SHP77 (cell line): ENCODE data around the gene DGKI.
"Not testable (repeated sequence)": the region's sequence is repeated elsewhere in the genome, so short reads cannot be mapped to it uniquely, and the experiment has no call there.

ENCODE experiments used
- DNase-seq, 2 experiments: peaks; one replicate each; lab custom pipeline; 2025; lab: John Stamatoyannopoulos, UW

DGKI gene

DNA sequence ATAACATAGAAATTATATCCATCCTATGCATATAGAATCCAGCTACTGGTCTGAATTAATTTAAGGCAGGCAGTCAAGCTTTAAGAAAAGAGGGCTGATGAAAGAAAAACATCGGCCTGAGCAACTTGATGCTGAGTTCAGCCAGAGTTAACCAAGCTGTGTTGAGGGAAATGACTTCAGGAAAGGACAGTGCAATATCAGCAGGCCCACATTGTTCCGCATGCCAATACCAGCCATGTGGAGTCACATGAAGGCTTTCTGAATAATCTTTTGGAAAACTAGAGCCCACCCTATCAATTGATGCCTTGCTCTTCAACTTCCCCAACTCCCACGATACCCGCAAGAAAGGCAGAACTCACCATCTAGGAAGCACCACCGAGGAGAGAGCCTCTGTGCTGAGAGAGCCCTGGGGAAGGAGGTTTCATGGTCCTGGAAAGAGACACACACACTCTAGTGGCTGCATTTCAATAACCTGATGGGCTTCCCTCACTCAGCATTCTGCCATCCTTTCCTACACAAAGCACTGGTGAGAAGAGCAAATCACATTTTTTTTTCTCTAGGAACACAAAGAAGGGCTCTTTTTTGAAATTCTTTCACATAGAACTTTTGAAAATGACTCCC is 377.5 kb downstream of the DGKI start:
- no peak for DNase-seq

DNA sequence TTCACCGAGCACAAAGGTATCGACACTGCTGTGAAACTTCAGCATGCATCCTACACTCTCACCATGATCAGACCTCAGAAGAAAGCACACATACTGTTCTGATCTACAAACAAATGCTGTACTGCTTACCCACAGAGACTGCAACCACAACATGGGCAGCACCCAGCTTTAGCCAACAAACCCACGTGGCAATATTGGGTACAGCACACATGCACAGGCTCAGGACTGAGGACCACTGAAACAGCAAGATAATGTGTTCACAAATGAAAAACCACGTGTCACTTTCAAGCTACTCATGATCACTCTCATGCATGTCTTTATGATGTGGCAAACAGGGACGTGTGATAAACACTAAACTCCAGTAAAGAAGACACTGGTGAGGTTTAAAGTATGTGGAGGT is 383.9 kb downstream of the DGKI start:
- no peak for DNase-seq

DNA sequence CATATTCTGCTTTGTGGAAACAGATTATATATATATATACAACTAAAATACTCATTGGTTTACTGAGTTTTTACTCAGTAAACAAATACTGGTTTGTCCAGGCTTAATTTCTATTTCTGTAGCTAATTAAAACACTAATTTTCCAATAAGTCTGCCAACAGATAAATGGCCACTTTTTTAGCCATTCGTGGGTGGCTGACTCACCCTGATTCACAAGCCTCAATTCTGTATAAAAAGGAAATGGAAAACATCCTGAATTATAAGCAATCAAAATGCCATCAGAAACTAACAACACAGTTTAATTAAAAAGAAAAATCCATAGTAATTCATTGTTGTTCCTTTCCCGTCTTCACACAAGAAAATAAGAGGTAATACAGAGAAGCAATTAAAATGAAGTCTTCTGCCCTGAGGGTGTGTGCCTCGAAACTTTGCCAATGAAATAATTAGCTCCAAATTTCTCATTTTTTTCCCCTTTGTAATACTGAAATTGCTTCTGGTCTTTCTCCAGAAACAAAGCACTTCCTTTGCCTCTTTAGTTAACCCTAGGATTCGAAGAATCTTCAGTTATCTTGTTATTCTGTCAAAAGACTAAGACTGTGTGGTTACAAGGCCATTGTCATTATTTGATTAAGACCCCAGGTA is 384.6 kb downstream of the DGKI start:
- no peak for DNase-seq

DNA sequence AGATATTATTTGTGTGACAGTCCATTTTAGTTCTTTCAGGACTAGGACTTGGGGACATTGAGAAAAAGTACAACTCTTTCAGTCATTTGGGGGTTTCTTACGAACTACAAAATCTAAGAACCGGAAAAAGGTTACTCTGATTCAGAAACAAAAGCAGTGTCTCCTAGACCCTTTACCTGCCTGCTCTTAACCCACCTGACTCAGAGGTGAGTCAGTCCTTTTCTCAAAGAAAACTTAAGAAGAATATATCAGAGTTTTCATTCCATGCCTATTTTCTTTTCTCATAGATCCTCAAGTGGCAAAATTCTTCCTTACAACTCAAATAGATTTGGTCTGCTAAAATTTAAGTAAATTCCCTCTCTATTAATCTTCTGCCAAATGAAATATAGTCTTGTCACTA is 388.4 kb downstream of the DGKI start:
- no peak for DNase-seq

DNA sequence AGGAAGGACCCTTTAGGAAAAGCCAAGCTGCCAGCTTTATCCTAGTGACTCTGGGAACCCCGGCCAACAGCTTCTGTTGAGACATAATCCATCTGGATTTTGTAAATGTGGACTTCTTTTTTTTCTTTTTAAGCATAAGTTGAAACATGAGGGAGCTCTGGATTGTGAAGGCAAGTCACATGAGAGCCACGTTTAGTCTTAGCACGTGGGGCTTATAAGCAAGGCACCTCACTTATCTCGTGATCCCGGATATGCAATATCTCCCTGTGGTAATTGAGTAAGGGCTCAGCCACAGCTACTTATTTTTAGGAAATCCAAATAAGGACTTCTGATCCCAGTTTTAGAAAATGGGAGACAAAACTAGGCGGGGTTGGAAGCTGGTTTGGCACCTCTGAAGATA is 392.0 kb downstream of the DGKI start:
- no peak for DNase-seq

DNA sequence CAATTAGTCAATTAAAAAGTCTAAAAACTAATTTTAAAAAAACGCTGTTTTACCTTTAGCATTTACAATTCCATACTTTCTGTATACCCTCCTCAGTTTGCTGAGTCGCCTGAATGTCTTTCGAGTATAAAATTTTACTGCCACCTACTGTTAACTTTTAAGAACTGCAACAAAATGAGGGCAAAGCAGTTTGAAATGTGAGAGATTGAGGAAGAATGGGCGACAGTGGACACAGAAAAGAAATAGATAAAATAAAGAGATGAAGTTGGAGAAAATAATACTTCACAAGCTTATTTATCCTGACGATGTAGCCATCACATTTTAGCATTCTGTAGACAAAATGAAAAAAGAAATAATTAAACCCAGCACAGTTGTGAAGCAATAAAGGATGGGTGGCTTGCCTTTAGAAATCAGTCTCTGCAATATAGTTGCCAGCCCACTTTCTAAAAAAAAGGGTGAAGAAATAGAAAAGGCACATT is 392.5 kb downstream of the DGKI start:
- DNase-seq: peak; percentile 30 to 54

DNA sequence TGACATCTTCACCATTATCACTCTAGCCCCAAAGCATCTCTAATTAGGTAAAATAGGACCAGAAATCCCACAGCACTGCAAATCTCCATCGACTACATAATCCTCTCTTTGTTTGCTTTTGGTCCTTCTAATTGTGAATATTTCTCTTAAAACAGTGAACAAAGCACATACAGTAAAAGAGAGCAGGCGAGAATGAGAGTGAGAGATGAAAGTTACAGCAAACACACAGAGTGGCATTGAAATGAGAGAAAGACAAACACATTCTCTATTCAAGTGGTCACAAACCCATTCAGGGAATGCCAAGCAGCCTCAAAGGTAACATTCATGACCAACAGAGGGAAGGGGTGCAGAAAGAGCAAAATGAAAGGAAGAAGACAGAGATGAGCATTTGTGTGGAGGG is 393.4 kb downstream of the DGKI start:
- no peak for DNase-seq

DNA sequence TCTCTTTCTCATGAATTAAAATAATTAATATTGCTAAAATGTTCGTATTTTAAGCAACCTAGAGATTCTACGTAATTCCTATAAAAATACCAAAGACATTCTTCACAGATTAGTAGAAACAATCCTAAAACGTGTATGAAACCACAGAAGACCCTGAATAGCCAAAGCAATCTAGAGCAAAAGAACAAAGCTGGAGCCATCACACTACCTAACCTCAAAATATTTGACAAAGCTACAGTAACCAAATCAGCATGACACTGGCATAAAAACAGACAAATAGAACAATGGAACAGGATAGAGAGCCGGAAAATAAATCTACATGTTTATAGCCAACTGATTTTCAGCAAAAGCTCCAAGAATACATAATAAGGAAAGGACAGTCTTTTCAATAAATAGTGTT is 397.8 kb downstream of the DGKI start:
- DNase-seq: no peak

DNA sequence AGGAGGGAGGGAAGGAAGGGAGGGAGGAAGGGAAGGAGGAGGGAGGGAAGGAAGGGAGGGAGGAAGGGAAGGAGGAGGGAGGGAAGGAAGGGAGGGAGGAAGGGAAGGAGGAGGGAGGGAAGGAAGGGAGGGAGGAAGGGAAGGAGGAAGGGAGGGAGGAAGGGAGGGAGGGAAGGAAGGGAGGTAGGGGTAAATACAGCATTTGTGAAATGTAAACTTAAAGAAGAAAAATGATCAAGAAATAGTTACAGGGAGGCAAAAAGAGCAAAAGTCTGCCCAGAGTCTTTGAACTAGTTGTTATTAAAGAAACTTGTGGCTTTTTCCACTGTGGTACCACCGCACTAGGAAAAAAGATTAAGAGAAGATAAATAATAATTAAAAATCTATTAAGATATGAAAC is 398.2 kb downstream of the DGKI start:
- not testable (repeated sequence) for DNase-seq

DNA sequence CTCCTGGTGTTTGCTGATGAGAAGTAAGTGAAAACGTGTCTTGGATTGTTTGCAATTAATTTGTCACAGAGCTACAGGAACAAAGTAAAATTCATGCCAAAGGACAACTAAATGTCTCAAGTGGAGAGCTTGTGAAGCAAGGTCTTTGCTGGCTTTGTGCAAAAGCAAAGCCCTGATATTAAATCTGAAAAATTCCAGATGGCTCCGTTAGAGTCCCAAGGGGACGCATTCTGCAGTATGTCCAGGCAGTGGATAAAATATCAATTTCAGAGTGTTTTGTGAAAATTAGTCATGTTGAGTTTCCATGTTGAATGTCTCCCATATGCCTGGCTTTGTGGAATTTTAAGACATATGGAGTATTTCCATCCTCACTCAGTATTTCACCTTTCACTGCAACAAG is 400.7 kb downstream of the DGKI start:
- no peak for DNase-seq

DNA sequence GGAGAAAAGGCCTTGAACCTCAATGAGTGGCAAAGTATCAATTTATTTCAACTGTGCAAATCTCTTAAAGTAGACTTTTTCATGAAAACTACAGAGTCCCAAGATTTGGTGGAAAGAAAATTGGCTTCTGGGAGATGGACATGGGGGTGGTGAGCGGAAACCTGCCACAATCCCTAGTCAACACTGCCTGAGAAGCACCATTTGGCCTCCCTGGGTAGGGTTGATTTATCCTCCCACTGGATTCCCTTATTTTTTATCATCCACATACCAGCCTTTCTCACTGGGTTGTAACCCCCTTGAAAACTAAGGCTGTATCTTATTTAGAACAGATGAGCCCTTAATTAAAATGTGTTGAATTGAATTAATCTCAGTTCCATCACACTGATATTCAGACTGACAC is 401.5 kb downstream of the DGKI start:
- DNase-seq: no peak

DNA sequence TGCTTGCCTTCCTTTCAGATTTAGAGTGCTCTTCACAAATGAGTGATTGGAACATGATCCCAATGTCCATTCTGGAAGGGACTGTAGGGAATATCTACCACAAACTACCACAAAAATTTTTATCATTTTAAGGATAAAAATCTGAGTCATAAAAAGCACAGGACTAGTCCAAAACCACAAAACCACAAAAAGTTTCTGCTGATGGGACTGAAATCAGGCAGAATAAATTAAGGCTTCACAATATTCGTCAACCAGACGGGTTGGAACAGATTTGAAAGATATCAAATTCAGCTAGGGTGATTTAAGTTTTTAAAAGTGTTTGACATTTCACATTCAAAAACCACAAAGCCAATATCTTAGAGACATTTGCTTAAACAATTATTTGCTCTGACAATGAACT is 403.2 kb downstream of the DGKI start:
- no peak for DNase-seq

DNA sequence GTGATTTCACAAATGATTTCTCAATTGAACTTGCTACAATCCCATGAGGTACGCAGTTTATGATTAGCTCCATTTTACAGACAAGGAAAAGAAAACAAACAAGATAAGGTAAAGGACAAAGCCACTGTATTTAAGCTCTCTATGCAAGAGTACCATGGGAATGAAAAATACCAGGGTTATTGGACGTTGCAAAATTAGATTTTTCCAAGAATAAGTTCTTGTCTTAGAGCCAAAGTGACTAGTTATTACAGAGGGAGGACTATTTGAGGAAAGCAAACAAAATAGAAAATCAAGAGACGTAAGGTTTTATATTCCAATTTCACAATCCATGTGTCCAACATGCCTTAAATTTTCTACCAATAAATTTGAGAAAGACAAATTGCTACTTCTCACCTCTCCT is 405.3 kb downstream of the DGKI start:
- no peak for DNase-seq

DNA sequence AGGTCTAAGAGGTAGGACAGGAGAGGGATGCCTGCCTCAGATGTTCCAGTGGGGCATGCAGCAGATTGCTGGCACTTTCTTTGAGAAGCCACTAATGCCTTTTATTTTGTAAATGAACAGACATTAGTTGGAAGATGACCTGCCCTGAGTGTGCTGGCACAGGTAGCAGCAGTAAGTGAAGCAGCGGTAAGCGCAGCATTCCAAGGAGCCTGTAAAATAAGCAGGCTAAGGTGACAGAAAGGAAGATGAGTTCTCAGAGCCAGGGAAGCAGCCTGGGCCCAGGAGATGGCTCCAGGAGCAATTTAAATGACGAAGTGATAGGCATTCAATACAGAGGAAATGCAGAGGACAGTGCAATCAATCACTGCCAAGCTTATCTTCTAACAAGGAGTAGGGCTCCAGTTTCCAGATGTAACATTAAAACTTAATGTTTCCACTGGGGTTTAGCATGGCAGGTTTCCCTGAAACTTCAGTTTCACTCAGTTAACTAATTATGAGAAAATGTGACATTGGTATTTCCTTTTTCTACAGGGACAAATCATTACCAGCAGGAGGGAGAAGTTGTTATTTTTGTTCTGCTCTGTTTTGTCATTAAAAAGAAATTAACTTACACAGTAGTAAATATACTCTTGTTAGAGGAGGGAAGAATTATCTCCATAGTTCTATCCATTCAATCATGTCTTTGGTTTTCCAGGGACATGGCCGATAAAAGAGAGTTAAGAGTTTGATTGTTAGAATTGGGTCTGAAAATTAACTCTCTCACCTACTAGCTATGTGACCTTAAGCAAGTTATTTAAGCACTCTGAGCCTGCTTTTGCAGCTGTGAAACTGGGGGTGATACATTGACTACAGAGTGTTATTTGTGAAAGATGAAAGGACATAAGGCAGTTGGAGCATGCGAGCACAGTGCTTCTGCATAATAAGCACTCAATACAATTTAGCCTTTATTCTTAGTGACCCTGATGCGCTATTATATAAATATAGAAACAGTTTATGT is 406.6 kb downstream of the DGKI start:
- DNase-seq: no peak

DNA sequence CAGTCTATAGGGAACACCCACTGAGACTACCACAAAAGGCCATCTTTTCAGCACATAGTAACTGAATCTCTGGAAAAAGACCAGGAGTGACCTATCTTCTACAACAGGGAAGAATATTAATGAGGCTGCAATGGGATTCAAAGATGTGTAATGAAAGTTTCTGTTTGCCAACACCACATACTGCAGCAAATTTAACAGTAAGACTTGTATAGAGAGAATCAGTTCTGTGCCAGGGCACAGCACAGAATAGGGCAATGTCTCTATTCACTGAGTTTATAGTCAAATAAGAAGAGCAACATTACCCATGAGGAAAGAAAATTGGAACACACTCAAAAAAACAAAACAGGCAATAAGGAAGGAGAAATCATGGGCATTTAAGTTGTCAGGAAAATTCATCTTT is 411.8 kb downstream of the DGKI start:
- DNase-seq: no peak

DNA sequence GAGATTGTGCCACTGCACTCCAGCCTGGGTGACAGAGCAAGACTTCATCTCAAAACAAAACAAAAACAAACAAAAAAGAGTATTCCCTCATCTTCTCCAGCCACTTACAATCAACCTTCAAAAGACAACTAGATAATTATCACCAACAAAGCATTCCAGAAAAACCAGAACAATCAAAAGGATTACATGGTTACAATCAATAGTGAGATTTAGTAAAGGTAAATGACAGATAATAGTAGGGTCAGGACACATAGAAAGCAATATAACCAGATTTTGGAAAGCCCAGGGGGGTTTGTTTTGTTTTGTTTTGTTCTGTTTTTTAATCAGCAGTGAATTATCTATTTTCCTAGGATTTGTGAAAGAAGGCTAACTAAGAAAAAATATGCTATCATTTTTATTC is 412.2 kb downstream of the DGKI start:
- DNase-seq: no peak

DNA sequence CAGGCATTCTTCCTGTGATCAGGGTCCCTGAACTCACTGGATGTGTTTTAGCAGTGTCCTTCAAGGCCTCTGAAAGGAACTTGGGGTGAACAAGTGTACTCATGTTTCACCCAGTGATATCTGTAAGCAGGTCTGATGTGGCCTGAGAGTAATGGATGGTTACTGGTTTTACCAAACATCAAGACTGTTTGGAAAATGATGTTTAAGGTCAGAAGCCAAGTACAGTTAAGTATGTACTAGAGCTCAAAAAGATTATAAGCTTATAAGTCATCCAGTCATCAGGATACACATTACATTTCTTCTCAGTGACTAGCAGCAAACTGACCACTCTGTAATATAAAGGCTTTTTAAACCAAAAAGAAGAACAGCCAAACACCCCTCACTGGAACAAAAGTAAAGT is 423.5 kb downstream of the DGKI start:
- no peak for DNase-seq

DNA sequence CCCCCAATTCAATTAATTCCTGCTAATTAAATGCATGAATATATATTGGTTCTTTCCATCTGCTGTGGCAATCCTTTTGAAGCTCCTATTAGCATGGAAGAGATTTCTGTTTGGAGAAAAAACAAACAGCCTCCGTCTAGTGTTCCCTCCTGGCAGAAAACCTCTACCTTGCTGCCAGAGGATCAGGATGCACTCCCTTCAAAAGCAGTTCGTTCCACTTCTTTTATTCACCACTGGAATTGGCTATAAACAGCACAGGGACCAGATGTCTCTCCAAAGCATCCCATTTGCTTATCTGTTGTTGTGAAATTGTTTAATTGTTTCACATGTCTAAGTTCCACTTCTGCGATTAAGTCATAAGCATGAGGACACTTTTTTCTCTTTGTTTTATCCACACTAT is 425.4 kb downstream of the DGKI start:
- DNase-seq: no peak

DNA sequence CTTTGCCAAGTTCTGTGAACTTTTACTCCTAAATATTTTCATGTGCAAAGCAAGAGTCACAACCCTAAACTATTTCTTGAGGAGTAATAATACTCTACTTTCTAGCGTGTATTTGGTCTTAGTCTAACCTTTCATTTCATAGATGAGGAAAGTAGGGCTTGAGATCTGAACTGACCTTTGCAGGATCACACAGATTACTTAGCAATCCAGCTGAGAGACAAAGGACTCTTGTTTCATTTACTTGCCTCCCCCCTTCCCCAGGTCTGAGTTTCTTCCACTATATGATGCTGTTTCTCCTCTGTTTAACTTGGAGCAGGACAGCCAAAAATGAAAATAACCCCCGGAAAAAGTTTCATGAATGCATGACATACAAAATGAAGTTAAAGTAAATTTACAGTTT is 427.9 kb downstream of the DGKI start:
- no peak for DNase-seq

DNA sequence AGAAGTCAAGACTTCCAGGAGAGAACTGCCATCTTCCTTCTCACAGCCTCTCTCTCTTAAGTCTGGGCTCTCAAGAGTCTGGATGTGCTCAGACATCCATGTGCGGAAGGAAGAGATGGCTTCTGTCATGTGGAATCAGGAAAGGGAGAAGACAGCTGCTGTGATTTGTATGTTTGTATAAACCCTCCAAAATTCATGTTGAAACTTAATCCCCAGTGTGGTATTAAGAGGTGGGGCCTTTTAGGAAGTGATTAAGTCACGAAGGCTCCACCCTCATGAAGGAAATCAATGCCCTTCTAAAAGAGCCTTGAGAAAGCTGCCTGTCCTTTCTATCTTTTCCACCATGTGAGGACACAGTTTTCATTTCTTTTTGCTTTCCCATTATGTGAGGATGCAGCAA is 429.3 kb downstream of the DGKI start:
- no peak for DNase-seq

DNA sequence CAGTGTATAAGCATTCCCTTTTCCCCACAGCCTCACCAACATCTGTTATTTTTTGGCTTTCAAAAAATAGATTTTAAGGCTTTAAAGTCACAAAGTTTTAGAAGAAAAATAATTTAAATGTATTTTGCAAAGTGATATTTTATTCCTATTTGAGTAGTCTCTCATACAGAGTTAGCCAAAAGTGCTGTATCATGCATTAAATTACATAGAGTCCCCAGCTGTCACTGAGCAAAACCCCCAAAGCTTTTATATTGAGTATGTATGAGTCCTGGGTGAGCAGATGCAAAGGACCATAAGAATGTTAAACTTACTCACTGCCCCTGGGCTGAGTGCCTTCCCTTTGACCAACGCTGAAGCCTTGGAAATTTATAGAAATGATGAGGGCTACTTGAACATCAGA is 432.9 kb downstream of the DGKI start:
- DNase-seq: no peak

DNA sequence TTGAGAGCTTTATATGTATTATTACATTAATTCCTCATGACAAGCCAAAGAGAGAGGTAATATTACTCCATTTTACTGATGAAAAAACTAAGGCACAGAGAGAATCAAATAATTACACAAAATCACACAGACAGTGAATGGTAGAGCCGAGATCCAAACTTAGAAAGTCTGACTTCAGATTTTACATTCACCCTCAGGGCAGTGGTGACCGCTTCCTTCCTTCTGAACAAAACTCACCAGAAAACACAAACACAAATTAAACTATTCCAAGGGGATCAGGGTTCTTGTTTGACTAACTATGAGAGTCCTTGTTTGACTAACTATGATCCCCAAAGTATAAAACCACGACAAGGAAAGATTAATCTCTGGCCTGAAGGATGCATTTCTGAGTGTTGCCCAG is 435.3 kb downstream of the DGKI start:
- DNase-seq: no peak

DNA sequence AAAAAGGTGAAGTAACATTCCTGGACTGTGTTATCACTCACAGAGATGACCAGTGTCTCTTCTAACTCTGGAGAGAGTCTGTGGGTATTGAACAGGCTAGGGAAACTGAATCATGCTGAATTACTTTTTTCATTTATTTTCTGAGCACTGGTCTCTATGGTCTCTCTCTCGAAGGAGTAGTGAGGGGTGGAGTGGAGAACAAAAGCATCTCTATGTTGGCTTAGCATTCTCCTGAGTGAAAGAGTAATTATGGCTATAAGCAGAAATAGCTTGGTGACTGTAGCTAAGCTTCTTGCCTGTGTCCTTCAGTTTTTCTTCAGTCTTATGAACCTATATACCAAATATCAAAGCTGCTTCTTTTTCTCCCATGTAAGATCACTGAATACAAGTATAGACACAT is 438.6 kb downstream of the DGKI start:
- no peak for DNase-seq
